NOMO-1 treated with dmso at 0.1 percent for 144 hours (cell line): ENCODE data around the gene PPP1R11.
"Not testable (repeated sequence)": the region's sequence is repeated elsewhere in the genome, so short reads cannot be mapped to it uniquely, and the experiment has no call there.

Experiments used
- DNase-seq: peaks from one replicate; lab custom pipeline; 2025; ENCODE audit not compliant: unreplicated experiment; lab: John Stamatoyannopoulos, UW

PPP1R11 gene, protein sequence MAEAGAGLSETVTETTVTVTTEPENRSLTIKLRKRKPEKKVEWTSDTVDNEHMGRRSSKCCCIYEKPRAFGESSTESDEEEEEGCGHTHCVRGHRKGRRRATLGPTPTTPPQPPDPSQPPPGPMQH

DNA sequence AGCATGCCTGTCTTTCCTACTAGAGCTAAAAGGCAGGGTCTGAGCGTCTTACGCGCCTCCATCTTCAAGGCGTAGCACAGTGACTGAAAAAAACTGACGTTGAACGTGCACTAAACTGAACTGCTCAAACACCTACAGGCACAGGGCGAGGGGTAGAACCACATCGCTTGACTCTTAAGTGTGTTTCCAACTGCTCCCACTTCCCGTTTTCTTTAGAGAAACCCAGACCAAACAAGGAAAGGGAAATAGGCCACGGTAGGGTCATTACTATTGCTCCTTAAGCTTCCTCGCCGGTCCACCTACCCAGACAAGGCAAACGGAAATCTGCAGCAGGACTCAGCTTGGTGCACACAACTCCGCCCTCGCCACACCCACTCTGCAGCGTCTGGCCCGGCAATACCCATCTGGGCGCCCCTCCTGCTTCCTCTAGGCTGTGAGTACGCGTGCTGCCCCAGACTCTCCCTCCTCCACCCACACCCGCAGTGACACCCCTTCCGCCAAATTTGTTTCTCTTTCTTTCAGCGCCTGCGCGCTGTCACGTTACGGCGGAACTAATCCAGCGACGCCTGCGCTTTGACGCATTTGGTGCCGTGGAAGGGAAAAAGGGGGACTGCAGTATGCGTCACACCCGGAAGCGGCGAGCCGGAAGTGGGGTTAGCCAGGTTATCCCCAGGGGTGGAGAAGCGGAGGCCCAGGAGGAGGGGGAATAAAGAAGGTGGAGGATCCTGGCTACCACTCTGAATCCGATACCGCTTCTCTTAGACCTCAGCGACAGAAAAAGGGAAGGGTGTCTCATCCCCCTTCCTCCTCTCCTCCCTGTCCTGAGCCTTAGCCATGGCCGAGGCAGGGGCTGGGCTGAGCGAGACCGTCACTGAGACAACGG, at the start of gene PPP1R11:
TSS of gene PPP1R11 (plus strand) at position 622 of the 883 bp plus-strand sequence. CDS start at position 835, 213 bp downstream.
- DNase-seq = peak; percentile 100

DNA sequence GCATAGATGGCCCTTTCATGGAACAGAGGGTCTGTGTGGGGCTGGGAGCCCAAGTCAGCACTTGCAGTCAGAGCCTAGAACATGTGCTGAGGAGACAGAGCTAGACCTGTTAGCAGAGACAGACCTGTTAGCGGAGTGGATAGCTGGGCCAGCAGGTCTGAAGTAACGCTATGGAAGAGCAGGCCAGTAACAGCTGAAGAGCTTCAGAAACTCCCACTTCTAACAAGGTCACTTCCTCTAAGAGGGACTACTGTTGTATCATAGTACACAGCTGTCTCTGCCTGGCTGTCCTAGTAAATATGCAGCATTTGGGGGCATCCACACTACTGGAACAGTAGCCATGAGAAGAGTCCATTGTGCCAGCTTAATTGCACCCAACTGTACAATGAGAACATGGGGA, 47.2 kb upstream of the PPP1R11 start:
- DNase-seq = peak; percentile 7

DNA sequence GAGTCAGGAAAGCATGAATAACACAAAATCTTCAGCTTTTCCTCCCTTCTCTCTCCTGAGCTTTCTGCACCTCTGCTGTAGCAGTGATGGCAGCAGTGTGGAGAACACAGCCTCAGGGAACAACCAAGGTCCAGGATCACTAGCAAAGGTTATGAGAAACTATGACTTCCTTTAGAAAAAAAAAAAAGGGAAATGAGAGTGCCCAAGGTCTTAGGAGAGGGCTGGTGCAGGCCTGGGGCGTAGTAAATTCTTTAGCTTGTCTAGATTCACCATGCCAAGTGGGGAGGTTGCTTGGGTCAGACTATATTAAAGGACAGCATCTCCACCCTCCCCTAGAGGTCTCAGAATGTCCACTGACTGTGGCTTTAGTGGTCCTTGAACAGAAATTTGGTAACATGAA, 46.4 kb upstream of the PPP1R11 start:
- peak; percentile 57 for DNase-seq

DNA sequence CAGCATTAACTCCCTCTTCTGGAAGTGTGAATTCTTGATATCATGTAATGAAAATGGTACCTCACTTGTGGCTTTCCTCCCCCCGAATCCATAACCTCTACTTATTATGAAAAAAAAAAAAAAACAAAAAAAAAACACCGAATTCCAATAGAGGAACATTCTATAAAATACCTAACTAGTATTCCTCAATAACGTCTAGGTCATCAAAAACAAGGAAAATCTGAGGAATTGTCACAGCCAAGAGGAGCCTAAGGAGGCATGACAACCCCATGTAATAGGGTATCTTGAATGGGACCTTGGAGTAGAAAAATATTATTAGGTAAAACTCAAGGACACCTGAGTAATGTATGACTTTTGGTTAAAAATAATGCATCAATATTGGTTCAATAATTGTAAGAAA, 44.8 kb upstream of the PPP1R11 start:
- no peak for DNase-seq

DNA sequence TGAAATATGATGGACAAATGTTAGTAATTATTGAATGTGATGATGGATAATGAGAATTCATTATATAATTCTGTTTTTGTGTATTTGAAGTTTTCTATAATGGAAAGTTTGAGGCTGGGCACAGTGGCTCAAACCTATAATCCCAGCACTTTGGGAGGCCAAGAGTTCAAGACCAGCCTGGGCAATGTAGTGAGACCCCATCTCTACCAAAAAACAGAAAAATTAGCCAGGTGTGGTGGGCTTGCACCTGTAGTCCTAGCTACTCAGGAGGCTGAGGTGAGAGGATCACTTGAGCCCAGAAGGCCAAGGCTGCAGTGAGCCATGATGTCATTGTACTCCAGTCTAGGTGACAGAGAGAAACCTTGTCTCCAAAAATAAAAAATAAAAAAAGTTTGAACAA, 44.3 kb upstream of the PPP1R11 start:
- not testable (repeated sequence) for DNase-seq

DNA sequence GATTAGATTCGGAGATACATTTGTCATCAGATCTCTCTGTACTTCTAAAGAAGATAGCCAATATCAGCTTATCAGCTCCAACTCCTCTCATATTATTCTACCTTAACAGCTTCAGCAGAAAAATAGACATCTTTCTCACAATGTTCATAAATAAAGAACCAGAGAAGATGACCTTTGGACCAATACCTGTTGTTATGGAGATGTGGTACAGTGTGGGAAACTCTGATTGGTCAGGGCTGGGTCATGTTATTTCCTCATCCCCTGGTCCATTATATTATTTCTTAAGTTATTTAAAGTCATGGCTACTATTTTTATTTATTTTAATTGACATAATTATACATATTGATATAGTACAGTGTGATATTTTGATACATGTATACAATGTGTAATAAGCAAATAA, 41.8 kb upstream of the PPP1R11 start:
- no peak for DNase-seq

DNA sequence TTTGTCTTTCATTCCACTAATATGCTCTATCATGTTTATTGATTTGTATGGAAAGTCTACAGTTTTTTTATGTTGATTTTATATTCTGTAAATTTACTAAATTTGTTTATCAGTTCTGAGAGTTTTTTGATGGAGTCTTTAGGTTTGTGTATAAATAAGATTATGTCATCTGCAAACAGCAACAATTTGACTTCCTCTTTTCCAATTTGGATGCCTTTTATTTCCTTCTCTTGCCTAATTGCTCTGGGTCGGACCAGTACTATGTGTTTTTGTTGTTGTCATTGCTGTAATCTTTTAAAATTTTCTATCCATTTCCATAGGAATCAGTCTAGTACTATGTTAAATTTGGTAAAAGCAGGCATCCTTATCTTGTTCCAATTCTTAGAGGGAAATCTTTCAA, 37.4 kb upstream of the PPP1R11 start:
- DNase-seq = no peak

DNA sequence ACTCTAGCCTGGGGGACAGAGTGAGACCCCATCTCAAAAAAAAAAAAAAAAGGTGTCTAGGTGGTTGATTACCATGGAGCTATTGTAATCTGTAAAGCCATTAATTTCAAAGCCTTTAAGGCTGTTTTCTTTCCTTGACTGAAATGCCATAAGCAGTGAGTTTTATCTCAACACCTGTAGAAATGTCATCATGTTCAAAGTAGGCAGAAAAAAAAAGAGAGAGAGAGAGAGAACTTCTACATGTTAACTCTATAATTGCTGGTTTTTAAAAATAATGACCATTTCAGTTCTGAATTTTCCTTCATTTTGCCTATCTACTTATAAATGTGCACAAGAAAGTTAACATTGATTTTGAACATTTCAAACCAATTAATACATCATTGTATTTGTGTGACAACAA, 35.6 kb upstream of the PPP1R11 start:
- DNase-seq = no peak

DNA sequence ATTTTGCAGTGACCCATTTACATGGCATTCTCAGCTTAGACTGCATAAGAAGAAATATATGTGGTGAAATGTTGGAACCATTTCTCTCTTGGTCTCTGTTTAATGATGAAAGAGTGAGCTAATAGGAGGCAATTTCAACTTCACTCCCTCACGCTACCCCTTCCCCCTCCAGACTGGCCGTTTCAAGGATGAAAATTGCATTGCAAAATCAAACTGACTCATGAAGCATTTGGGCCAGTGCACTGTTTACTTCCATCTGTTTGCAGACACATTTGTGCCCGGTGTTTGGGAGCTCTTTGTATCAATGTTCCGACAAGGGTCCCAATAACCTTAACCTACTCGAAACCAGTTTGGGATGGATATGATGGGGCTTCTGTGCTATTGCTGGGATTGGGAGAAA, 33.6 kb upstream of the PPP1R11 start:
- peak; percentile 89 for DNase-seq

DNA sequence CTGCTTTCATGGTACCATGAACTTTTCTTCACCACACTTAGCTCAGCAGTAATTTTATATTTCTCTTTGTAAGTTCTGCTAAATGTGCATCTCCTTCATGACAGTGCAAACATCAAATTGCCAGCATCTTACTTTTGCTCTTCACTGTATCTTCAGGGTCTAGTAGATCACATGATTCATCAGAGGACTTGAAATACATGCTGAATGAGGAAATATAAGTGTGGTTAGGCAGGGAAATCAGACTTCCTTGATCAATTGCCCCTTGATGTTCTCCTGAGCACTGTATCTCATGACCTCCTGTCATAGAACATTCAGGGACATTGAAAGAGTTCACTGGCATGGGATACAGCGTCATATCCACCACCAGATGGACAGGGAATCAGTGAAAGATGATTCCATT, 31.2 kb upstream of the PPP1R11 start:
- peak; percentile 3 for DNase-seq

DNA sequence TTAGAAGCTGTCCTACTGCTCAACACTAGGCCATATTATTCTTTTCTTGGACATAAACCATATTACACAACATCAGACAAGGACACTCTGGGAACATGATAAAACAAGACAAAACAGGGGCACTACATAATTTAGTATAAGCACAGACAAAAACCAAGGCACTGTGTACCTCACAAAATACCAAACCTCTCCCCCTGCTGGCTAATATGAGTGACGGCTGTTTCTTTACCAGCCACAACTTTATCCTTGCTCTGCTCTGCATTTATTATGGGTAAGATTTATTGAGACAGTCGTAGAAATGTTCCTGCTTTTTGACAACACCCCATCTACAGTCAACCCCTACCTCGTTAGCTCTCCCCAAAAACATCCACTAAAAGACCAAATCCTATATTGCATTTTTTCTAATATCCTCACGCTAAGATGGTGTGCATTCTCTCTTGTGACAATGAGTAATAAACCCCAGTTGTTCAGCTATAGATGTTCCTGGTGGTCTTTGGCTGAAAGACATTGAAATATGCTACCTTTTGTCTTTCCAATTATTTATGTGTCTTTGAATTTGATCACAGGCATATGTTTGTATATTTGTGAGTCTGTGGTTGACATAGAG, 29.7 kb upstream of the PPP1R11 start:
- no peak for DNase-seq

DNA sequence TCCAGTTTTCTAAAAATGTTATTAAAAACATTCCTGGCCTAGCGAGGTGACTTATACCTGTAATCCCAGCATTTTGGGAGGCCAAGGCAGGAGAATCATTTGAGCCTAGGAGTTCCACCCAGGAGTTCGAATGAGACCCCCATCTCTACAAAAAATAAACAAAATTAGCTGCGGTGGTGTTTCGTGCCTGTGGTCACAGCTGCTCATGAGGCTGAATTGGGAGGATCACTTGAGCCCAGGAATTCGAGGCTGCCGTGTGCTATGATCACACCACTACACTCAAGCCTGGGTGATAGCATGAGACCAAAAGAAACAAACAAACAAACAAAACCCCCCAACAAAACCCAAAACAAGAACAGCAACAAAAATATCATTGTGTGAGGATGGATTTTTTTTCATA, 25.8 kb upstream of the PPP1R11 start:
- DNase-seq = no peak

DNA sequence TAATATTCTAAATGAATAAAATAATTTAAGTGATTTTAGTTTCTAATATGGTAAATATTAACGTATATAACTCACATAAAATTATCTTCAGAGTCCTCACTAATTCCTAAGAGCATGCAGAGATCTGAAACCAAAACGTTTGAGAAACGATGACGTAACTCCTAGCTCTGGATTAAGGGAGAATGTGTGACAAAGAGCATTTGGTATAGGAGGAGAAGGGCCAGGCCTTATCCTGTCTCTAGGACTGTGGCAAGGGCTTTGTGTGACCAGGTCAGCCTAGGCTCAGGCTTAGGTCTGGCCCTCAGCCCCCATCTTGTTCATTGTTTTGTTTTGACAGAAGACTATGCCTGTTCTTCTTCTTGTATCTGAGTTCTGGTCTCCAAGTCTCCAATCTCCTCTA, 25.2 kb upstream of the PPP1R11 start:
- no peak for DNase-seq

DNA sequence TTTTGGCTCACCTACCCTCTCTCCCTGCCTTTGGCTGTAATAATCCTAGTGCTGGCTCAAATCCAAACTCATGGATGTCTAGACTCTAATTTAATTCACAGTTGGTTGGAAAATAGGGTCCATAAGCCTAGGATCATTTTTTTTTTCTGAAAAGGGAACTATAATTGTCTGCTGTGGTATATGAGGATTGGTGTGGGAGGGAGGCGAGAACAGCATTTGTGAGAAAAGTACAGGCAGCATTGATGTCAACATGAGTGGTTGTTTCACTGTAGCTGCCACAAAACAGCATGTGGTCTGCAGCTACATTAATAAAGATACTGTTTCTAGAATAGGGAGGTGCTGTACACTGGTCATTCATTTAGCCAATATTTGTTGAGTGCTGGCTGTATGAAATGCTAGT, 24.5 kb upstream of the PPP1R11 start:
- DNase-seq = no peak

DNA sequence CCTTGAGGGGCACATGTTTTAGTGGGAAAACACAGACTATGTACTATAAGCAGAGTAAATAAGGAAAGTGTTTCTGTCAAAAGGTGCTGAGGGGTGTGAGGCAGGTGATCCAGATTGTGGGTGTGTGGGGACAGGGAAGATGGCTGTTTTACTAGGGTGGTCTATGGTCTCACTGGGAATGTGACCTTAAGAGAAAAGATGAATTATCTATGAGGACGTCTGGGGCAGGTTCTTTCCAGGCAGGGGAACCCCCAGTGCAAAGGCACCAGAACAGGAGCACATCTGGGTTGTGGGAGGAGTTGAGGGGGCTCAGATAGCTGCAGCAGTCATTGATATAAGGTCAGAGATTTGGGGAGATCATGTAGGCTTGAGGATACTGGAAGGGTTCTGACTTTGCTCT, 24.1 kb upstream of the PPP1R11 start:
- no peak for DNase-seq

DNA sequence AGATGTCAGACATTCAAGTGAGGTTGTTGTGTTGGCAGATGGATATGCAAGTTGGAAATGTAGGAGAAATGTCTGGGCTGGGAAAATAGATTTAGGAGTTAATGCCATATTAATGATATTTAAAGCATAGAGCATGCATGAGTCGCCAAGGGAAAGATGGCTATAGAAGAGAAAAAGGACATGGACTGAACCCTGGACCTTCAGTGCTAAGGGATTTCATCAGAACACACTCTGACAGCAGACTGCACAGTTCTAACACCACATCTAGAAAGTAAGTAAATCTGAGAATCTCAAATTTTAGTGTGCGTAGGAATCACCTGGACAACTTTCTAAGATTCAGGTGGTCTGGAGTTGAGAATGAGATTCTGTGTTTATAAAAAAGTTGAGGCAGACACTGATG, 23.3 kb upstream of the PPP1R11 start:
- no peak for DNase-seq

DNA sequence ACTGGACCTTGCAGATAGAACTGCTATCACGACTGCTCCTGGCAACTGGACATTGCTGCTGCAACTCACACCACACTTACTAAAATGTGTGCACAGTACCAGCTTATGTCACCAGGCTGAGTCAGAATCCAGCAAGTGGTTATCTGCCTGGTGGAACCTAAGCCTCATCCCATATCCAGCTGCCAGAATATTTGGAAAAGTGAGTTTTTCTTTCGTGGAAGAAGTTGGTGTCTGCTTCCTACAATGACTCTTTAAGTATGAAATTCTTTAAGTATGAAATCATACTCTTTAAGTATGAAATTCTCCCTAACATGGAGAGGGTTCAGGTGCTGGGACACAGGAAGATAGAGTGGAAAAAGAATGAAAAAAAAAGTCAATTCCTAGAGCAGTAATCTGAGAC, 22.4 kb upstream of the PPP1R11 start:
- DNase-seq = no peak

DNA sequence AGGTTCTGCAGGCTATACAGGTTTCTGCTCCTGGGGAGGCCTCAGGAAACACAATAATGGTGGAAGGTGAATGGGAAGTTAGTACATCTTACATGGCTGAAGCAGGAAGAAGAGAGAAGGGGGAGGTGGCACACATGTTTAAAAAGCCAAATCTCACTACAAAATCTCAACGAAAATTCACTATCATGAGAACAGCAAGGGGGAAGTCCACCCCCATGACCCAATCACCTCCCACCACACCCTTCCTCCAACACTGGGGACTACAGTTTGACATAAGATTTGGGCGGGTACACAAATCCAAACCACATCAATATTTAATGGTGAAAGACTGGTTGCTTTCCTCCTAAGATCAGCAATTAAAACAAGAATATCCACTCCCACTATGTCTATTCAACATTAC, 19.8 kb upstream of the PPP1R11 start:
- DNase-seq = no peak

DNA sequence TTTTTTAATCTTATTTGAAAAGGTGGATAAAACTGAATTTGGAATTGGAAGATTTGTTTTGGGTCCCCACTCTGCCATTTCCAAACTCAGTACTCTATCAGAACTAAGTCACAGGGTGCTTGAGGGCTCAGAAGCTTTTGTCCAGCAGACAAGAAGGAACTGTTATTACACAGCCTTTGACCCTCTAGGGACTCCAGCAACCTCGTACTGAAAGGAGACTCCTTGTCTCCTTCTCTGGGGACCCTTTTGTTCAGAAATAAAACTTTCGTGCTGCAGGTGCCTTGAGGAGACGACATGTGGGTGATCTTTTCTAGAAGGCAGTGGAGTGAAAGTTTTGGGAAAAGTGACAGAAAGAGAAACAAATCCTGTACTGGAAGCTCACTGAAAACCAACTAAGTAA, 13.3 kb upstream of the PPP1R11 start:
- no peak for DNase-seq

DNA sequence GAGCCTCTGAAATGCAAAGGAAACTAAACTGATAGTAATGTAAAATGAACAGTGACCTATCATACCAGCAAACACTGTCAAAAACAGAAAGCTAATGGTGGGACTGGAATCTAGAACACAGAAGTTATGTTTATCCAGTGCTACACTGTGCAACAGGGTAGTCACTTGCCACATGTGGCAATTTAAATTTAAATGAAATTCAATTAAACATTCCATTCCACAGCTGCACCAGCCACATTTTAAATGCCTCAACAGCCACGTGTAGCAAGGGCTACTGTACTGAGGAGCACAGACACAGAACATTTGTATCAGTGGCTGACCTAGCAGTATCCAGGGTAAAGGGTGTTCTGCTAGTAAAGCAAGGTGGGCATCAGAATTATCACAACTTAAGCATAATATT, 11.5 kb upstream of the PPP1R11 start:
- DNase-seq = no peak

DNA sequence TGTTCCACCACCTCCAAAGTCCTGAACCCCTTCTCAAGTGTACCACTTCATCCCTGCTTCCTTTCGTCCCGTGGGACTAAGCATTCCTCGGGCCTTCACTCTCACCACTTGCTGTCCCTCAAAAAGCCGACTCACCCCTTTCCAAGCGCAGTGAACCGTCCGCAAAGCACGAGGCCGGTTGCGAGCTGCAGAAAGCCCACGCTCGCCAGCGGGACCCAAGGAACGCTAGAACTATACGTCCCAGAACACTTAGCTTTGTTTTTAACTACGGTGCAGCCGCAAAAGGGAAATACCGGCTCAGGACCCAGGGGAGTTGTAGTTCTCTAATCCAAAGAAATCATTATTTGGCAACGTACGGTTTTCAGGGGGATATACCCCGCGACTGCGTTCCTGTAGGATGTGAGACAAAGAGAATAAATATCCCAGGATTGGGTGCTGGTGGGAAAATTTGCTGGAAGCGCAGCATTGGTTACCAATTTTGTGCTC, 6.3 kb upstream of the PPP1R11 start:
- DNase-seq = peak; percentile 66
